Mucosa of rectum (tissue), 2 donors: ENCODE measurements around the gene CLC.
"Not testable (repeated sequence)": the region's sequence is repeated elsewhere in the genome, so short reads cannot be mapped to it uniquely, and the experiment has no call there.

Experiments used
- H3K27ac ChIP-seq, 2 donors: one replicate each; pipeline ENCODE4 v1.7.0; 2013; ENCODE audit warnings: inconsistent platforms in 2 of 2, low read depth in 2 of 2, low read length in 2 of 2
- H3K27me3 ChIP-seq, 2 donors: one replicate each; pipeline ENCODE4 v1.7.0; 2013; ENCODE audit warnings: low read length in 2 of 2; ENCODE audit not compliant: control insufficient read depth in 2 of 2, insufficient read depth in 2 of 2
- H3K36me3 ChIP-seq, 2 donors: one replicate each; pipeline ENCODE4 v1.7.0; 2013; ENCODE audit warnings: low read length in 2 of 2; ENCODE audit not compliant: control insufficient read depth in 2 of 2, insufficient read depth in 2 of 2
- H3K4me1 ChIP-seq, 2 donors: one replicate each; pipeline ENCODE4 v1.7.0; 2013; ENCODE audit warnings: low read length in 2 of 2, mild to moderate bottlenecking in 1 of 2; ENCODE audit not compliant: control insufficient read depth in 2 of 2, insufficient read depth in 2 of 2
- H3K4me3 ChIP-seq, 2 donors: one replicate each; pipeline ENCODE4 v1.7.0; 2013; ENCODE audit warnings: low read length in 2 of 2
- H3K9ac ChIP-seq, 2 donors: one replicate each; pipeline ENCODE4 v1.7.0; 2013; ENCODE audit warnings: low read length in 2 of 2, low read depth in 1 of 2, mild to moderate bottlenecking in 1 of 2
- H3K9me3 ChIP-seq, 2 donors: one replicate each; pipeline ENCODE4 v1.7.0; 2013; ENCODE audit warnings: low read length in 2 of 2; ENCODE audit not compliant: control insufficient read depth in 2 of 2
- donor health status: healthy.
- donor health status: Normal muscosa, but diverticular disease.

The CLC gene

DNA sequence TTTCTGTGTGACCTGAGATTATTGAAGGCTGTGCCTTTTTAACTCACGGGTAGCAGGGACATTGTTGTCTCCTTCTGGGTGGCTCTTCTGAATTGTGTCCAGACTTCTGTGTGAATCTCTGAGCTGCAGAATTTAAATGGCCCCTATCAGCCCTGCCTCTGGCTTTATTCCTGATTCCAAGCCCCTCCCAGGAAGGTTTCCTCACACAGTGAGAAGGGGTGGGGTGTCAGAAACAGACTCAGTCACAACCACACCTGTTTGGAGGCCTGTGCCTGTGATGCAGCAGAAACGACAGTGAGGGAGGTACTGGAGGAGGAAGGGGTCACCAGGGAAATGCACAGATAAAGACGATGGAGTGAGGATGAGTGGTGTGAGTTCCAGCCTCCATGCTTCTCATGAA is at the start of gene CLC:
Gene CLC (minus strand): TSS at position 139 of the 400 bp plus-strand sequence. CDS start 77 bp downstream, at position 62.
- H3K9me3 ChIP-seq: no peaks in the 10 kb centered on the region
- no peak within 1 kb of the TSS for H3K9ac ChIP-seq
- no peak within 1 kb of the TSS for H3K27ac ChIP-seq
- H3K36me3 ChIP-seq: no peaks in the 10 kb centered on the region
- peak within 1 kb of the TSS in 1 of 2 donors; percentile 41 for H3K4me3 ChIP-seq
- no peaks in the 10 kb centered on the region for H3K4me1 ChIP-seq
- H3K27me3 ChIP-seq: peaks cover 0 to 6% of the 10 kb centered on the region in 2 donors

DNA sequence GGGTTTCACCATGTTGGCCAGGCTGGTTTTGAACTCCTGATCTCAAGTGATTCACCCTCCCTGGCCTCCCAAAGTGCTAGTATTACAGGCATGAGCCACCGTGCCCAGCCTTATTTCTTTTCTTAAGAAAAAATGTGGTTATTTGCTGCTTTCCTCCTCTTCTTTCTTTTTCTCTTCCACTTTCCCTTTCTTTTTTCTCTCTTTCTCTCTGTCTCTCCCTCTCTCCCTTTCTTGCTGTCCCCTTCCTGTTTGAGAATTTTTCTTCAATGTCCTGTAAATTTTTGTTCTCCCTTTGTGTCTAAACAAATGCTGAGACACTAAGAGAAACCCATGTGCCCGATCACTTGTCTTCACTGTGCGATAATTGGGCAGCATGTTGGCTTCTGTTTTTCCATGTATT is 43.1 kb upstream of the CLC start:
- H3K27ac ChIP-seq: no peak overlapping the region
- H3K4me1 ChIP-seq: no peaks in the 10 kb centered on the region
- peaks cover 0 to 3% of the 10 kb centered on the region in 2 donors for H3K27me3 ChIP-seq
- no peaks in the 10 kb centered on the region for H3K9me3 ChIP-seq
- H3K4me3 ChIP-seq: no peak overlapping the region
- no peak overlapping the region for H3K9ac ChIP-seq
- H3K36me3 ChIP-seq: no peaks in the 10 kb centered on the region

DNA sequence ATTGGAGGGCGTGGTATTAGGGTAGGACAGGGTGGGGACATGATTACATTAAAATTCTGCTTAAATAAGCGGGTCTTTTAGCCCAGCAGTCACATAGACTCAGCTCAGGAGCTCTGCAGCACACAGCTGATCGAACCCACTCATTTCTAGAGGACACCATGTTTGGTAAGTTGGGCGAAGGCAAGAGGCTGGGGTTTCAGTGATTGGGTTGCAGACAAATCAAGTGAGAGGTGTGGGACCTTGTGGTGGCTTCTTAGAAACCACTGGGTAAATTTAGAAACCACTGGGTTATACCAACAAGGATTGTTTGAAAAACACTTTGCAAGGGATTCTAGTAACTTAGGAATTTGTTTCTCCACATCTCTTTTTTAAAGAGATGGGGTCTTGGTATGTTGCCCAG is 40.9 kb upstream of the CLC start, which contains the start of gene LEUTX:
Gene LEUTX (plus strand): TSS at position 92 of the 400 bp plus-strand sequence. CDS start 67 bp downstream, at position 159.
- no peaks in the 10 kb centered on the region for H3K36me3 ChIP-seq
- H3K4me1 ChIP-seq: no peaks in the 10 kb centered on the region
- no peak within 1 kb of the TSS for H3K4me3 ChIP-seq
- no peaks in the 10 kb centered on the region for H3K9me3 ChIP-seq
- no peak within 1 kb of the TSS for H3K27ac ChIP-seq
- H3K9ac ChIP-seq: no peak within 1 kb of the TSS
- no peaks in the 10 kb centered on the region for H3K27me3 ChIP-seq

DNA sequence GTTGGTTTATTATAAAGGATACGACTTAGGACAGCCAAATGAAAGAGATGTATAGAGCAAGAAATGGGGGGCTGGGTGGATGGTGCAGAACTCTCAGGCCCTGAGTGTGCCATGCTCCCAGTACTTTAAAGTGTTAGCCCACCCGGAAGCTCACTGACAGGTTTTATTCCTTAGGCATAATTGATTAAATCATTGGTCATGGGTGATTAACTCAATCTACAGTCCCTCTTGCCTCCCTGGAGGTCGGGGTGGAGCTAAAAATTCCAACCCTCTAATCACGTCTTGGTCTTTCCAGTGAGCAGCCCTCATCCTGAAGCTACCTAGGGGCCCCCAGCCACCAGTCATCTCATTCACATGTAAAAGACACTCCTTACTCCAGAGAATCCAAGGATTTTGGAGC is 31.0 kb upstream of the CLC start:
- H3K27ac ChIP-seq: no peak overlapping the region
- H3K9ac ChIP-seq: no peak overlapping the region
- H3K4me3 ChIP-seq: no peak overlapping the region
- peaks cover 0 to 4% of the 10 kb centered on the region in 2 donors for H3K9me3 ChIP-seq
- no peaks in the 10 kb centered on the region for H3K36me3 ChIP-seq
- H3K4me1 ChIP-seq: no peaks in the 10 kb centered on the region
- peaks cover 0 to 2% of the 10 kb centered on the region in 2 donors for H3K27me3 ChIP-seq

DNA sequence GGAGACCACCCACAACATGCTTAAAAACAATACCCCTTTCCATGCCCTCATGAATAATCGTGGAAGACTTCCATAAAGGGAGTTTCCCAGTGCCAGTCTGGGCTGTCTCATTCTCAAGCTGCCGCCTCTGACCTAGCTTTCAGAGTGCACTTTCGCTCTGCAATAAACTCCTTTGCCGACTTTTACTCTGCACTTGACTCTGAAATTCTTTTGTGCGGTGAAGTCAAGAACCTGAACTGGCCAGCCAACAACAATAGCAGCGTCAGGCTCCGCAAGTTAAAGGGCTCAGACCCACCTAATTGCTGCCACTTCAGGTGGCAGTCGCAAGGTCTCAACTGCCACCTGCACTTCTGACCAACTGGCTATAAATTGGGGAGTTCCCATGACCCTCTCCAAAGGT is 30.5 kb upstream of the CLC start:
- H3K27me3 ChIP-seq: peaks cover 0 to 2% of the 10 kb centered on the region in 2 donors
- H3K4me1 ChIP-seq: no peaks in the 10 kb centered on the region
- no peak overlapping the region for H3K27ac ChIP-seq
- no peak overlapping the region for H3K4me3 ChIP-seq
- H3K9me3 ChIP-seq: peaks cover 0 to 4% of the 10 kb centered on the region in 2 donors
- H3K36me3 ChIP-seq: no peaks in the 10 kb centered on the region
- no peak overlapping the region for H3K9ac ChIP-seq

DNA sequence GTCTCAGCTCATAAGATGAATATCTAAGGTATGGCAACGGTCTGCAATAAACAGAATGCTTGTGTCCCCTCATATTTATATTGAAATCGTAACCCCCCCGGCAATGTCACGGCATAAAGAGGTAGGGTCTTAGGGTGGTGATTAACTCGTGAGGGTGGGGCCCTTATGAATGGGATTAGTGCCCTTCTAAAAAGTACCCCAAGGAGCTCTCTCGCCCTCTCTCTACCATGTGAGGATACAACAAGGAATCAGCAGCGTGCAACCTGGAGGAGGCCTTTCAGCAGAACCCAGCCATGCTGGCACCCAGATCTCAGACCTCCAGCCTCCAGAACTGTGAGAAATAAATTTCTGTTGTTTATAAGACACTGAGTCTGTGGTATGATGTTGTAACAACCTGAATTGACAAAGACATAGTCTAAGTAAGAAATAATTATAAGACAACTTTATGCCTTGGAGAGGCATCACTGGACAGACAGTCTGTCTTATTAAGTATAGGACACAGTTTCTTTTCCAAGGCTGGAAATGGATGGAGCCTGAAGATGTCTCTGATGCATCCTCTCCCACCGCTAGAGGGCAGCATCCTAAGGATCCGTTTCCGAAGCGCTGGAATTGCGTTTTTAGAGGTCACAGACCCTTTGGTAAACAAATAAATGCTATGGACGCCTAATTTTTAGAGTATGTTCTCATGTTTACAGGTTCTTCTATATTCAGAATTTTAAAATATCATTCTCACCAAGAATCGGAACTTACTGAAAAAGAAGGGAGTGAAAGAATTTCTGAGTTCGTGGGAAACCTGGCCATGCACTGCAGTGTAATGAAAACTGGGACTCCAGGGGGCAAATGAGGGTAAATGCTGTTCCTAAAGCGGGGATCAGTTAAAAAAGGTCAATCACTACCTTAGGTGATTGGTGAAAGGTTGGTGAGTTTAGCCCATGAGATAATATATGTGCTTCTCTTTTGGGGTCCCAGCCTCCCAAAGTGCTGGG is 27.6 kb upstream of the CLC start:
- Histone ChIP-seq H3K4me3 (no peak overlapping the region), H3K9me3 (peaks cover 0 to 4% of the 10 kb centered on the region in 2 donors), H3K9ac (no peak overlapping the region), H3K4me1 (no peaks in the 10 kb centered on the region), H3K27me3 (peaks cover 0 to 2% of the 10 kb centered on the region in 2 donors), H3K27ac (no peak overlapping the region), H3K36me3 (no peaks in the 10 kb centered on the region)

DNA sequence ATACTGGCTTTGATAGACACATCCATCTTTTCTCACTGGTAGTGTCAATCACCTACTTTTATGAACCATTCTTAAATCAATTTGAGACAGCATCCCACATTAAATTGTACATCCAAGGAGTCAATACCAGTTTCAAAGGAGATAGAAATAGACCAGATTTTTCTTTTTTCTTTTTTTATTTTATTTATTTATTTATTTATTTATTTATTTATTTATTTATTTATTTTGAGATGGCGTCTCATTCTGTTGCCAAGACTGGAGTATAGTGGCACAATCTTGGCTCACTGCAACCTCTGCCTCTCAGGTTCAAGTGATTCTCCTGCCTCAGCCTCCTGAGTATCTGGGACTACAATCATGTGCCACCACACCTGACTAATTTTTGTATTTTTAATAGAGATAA is 24.0 kb upstream of the CLC start:
- not testable (repeated sequence) for H3K27ac ChIP-seq, H3K9me3 ChIP-seq, H3K4me3 ChIP-seq, H3K9ac ChIP-seq, H3K27me3 ChIP-seq, H3K4me1 ChIP-seq, H3K36me3 ChIP-seq

DNA sequence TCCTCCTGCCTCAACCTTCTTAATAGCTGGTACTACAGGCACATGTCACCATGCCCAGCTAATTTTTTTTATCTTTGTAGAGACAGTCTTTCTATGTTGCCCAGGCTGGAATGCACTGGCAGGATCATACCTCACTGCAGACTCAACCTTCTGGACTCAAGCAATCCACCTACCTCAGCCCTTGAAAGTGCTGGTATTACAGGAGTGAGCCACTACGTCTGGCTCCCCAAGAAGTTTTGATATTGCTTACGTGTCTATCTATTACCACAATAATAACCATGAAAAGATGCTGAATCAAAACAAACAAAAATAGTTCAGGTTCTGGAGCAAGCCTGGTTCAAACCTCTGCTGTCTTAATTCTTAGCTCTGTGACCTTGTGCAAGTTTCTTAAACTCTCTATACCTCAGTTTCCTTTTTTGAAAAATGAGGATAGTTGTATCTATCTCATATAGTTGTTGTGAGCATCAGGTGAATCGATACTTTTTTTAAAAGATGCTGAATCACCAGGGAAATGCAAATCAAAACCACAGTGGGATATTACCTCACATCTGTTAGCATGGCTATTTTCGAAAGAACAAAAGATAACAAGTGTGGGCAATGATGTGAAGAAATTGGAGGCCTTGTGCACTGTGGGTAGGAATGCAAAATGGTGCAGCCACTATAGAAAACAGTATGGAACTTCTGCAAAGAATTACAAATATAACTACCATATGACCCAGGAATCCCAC is 21.8 kb upstream of the CLC start:
- no peaks in the 10 kb centered on the region for H3K4me1 ChIP-seq
- H3K4me3 ChIP-seq: no peak overlapping the region
- H3K9me3 ChIP-seq: no peaks in the 10 kb centered on the region
- H3K27ac ChIP-seq: no peak overlapping the region
- peaks cover 8 to 12% of the 10 kb centered on the region in 2 donors for H3K27me3 ChIP-seq
- H3K9ac ChIP-seq: no peak overlapping the region
- no peaks in the 10 kb centered on the region for H3K36me3 ChIP-seq

DNA sequence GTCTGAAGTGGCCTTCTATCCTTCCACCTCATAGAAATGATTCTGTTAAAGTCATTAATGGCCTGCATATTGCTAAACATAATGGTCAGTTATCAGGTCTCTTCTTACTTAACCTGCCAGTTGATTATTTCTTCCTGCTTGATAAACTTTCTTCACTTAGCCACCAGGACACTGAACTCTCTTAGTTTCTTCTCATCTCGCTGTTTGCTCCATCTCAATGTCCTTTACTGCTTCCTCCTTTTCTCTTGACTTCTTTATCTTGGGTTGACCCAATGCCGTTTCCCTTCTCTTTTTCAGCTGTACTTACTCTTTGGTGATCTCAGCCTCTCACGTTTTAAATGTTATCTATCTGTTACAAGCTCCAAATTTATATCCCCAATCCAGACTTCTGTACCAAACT is 17.1 kb upstream of the CLC start:
- no peak overlapping the region for H3K4me3 ChIP-seq
- no peak overlapping the region for H3K27ac ChIP-seq
- no peaks in the 10 kb centered on the region for H3K4me1 ChIP-seq
- H3K9ac ChIP-seq: no peak overlapping the region
- no peaks in the 10 kb centered on the region for H3K36me3 ChIP-seq
- H3K27me3 ChIP-seq: peaks cover 12 to 15% of the 10 kb centered on the region in 2 donors
- no peaks in the 10 kb centered on the region for H3K9me3 ChIP-seq

DNA sequence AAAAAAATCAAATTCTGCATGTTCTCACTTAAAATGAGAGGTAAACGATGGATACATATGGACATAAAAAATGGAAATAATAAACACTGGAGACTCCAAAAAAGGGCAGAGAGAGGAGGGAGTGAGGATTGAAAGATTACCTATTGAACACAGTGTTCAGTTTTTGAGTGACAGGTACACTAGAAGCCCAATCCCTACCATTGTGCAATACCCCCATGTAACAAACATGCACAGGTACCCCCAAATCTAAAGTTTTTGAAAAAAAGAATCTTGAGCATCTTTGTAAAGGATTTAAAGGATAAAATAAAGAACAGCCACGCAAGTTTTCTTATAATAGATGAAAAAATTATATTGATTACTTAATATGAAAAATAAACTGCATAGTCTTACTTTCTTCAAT is 16.7 kb upstream of the CLC start:
- H3K4me1 ChIP-seq: no peaks in the 10 kb centered on the region
- H3K9ac ChIP-seq: no peak overlapping the region
- no peak overlapping the region for H3K4me3 ChIP-seq
- no peak overlapping the region for H3K27ac ChIP-seq
- H3K36me3 ChIP-seq: no peaks in the 10 kb centered on the region
- H3K9me3 ChIP-seq: no peaks in the 10 kb centered on the region
- peaks cover 12 to 15% of the 10 kb centered on the region in 2 donors for H3K27me3 ChIP-seq
